Neural cell (in vitro differentiated cells): ENCODE measurements around the gene OAF.

Experiments used
- EP300 ChIP-seq: fragments of 450-650 bp; conservative IDR thresholded peaks from 2 replicates; pipeline ENCODE4 v1.6.1; 2014; ENCODE audit warnings: antibody characterized with exemption, mild to moderate bottlenecking, moderate library complexity; ENCODE audit not compliant: poor library complexity, severe bottlenecking
- EZH2 ChIP-seq: fragments of 200-600, 300-800 bp; shearing (Covaris generic), sonication (generic); IDR thresholded peaks from 2 replicates; pipeline ENCODE4 v1.6.1; 2014; ENCODE audit warnings: antibody characterized with exemption, low read length, borderline replicate concordance, mild to moderate bottlenecking; ENCODE audit not compliant: insufficient read depth, poor library complexity, severe bottlenecking
- MXI1 ChIP-seq: fragments of 450-650 bp; conservative IDR thresholded peaks from 2 replicates; pipeline ENCODE4 v1.6.1; 2014; ENCODE audit warnings: antibody characterized with exemption, mild to moderate bottlenecking; ENCODE audit not compliant: poor library complexity, severe bottlenecking
- POLR2AphosphoS5 ChIP-seq: IDR thresholded peaks from 2 replicates; pipeline ENCODE4 v1.6.1; 2012
- SMC3 ChIP-seq: fragments of 450-650 bp; conservative IDR thresholded peaks from 2 replicates; pipeline ENCODE4 v1.6.1; 2014; ENCODE audit warnings: antibody characterized with exemption, mild to moderate bottlenecking, moderate library complexity; ENCODE audit not compliant: poor library complexity
- TAF1 ChIP-seq: IDR thresholded peaks from 2 replicates; pipeline ENCODE4 v1.6.1; 2012; ENCODE audit warnings: low read depth
- TF ChIP-seq, protein P1 (sequence below): fragments of 450-650 bp; IDR thresholded peaks from 2 replicates; pipeline ENCODE4 v1.5.1; 2014; ENCODE audit warnings: antibody characterized with exemption, mild to moderate bottlenecking, moderate library complexity; ENCODE audit not compliant: poor library complexity, severe bottlenecking
- TF ChIP-seq, protein P2 (sequence below): IDR thresholded peaks from 2 replicates; pipeline ENCODE4 v1.6.1; 2012; ENCODE audit warnings: borderline replicate concordance

DNA sequence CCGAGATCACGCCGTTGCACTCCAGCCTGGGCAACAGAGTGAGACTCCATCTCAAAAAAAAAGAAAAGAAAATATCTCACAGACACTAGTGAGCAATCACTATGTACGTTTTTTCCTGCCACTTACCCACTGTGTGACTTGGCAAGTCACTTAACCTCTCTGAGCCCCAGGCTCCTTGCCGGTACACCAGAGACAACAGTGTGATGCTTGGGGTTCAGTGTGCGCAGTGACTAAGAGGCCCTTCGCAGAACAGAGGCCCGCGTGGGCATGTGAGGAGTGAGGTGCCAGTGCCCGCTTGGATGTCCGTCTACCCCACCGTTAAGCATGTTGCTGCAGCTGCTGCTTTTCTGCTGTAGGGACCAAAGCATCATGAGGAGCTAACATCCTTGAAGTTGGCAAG is 6.7 kb downstream of the OAF start:
- TF ChIP-seq, protein P1, sequence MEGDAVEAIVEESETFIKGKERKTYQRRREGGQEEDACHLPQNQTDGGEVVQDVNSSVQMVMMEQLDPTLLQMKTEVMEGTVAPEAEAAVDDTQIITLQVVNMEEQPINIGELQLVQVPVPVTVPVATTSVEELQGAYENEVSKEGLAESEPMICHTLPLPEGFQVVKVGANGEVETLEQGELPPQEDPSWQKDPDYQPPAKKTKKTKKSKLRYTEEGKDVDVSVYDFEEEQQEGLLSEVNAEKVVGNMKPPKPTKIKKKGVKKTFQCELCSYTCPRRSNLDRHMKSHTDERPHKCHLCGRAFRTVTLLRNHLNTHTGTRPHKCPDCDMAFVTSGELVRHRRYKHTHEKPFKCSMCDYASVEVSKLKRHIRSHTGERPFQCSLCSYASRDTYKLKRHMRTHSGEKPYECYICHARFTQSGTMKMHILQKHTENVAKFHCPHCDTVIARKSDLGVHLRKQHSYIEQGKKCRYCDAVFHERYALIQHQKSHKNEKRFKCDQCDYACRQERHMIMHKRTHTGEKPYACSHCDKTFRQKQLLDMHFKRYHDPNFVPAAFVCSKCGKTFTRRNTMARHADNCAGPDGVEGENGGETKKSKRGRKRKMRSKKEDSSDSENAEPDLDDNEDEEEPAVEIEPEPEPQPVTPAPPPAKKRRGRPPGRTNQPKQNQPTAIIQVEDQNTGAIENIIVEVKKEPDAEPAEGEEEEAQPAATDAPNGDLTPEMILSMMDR, result no peak
- TF ChIP-seq POLR2AphosphoS5 (no peak), MXI1 (no peak), SMC3 (no peak), EZH2 (no peak), TAF1 (no peak), EP300 (no peak)
- TF ChIP-seq, protein P2, sequence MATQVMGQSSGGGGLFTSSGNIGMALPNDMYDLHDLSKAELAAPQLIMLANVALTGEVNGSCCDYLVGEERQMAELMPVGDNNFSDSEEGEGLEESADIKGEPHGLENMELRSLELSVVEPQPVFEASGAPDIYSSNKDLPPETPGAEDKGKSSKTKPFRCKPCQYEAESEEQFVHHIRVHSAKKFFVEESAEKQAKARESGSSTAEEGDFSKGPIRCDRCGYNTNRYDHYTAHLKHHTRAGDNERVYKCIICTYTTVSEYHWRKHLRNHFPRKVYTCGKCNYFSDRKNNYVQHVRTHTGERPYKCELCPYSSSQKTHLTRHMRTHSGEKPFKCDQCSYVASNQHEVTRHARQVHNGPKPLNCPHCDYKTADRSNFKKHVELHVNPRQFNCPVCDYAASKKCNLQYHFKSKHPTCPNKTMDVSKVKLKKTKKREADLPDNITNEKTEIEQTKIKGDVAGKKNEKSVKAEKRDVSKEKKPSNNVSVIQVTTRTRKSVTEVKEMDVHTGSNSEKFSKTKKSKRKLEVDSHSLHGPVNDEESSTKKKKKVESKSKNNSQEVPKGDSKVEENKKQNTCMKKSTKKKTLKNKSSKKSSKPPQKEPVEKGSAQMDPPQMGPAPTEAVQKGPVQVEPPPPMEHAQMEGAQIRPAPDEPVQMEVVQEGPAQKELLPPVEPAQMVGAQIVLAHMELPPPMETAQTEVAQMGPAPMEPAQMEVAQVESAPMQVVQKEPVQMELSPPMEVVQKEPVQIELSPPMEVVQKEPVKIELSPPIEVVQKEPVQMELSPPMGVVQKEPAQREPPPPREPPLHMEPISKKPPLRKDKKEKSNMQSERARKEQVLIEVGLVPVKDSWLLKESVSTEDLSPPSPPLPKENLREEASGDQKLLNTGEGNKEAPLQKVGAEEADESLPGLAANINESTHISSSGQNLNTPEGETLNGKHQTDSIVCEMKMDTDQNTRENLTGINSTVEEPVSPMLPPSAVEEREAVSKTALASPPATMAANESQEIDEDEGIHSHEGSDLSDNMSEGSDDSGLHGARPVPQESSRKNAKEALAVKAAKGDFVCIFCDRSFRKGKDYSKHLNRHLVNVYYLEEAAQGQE, result no peak
